ENCODE results near the gene PCNP. TPM values are rescaled to one million over a fixed set of nuclear protein-coding genes. Genes with fewer than 3 reads are reported as not detected.
"Not testable (repeated sequence)": the region's sequence is repeated elsewhere in the genome, so short reads cannot be mapped to it uniquely, and the experiment has no call there.

Gene PCNP
- total RNA-seq, 4 donors from 2014 or later = 62.6 to 97.9 (median 77.1) TPM

DNA sequence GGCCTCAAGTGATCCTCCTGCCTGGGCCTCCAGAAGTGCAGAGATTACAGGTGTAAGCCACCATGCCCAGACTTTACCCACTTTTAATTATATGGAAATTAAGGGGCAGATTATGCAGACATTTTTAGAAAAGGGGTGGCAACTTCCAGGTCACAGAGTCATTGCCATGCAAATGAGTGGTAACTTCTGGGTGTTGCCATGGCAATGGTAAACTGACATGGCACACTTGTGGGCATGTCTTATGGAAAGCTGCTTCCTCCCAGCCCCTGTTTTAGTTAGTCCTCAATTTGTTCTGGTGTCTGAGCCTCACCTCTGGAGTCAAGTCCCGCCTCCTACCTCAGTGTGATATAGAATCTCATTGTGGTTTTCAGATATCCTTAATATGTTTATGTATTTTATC is 49.7 kb downstream of the PCNP start:
- no peak for DNase-seq (ENCODE audit: low spot score)

DNA sequence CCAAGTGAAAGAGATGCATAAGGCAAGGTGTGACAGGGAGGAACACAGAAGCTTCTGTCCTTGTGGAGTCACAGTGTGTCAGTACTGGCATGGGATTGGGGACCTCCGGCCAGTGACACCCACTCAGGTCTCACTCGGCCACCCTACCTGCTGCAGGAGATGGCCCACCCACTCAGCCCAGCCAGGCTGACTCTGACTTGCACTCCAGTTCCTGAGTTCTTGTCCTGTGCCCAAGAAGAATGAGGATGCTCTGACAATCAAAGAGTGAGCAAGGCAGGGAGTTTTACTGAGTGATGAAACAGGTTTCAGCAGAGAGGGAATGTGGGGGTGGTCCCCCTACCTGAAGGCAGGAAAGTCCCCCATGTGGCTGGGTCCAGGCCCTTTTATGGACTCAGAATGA is 50.9 kb downstream of the PCNP start:
- no peak for ATAC-seq (ENCODE audit: low FRiP score)
- DNase-seq (ENCODE audit: low spot score) = no peak
- TF ChIP-seq, protein P1, sequence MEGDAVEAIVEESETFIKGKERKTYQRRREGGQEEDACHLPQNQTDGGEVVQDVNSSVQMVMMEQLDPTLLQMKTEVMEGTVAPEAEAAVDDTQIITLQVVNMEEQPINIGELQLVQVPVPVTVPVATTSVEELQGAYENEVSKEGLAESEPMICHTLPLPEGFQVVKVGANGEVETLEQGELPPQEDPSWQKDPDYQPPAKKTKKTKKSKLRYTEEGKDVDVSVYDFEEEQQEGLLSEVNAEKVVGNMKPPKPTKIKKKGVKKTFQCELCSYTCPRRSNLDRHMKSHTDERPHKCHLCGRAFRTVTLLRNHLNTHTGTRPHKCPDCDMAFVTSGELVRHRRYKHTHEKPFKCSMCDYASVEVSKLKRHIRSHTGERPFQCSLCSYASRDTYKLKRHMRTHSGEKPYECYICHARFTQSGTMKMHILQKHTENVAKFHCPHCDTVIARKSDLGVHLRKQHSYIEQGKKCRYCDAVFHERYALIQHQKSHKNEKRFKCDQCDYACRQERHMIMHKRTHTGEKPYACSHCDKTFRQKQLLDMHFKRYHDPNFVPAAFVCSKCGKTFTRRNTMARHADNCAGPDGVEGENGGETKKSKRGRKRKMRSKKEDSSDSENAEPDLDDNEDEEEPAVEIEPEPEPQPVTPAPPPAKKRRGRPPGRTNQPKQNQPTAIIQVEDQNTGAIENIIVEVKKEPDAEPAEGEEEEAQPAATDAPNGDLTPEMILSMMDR (IDR thresholded peaks at IDR 0.05) = no peak

More for the DNA sequence above, 49.7 kb downstream of the PCNP start:
- ATAC-seq (ENCODE audit: low FRiP score) = no peak
- TF ChIP-seq, protein P1 (IDR thresholded peaks at IDR 0.05) = no peak

DNA sequence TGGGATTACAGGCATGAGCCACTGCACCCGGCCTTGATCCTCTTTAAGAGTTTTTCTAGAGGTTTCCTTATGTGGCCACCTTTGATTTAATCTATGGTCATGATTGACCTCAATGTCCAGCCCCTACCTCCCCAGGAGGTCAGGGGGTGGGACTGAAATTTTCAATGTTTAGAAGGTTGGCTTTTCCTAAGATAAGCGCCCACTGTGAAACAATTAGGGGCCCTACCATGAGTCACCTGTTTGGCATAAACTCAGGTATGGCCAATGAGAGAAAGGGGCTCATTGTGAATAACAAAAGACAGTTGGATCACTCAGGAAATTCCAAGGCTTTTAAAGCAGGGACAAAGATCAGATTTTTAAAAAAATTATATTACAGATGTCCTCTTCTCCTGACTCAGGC is 51.9 kb downstream of the PCNP start:
- TF ChIP-seq, protein P1 (IDR thresholded peaks at IDR 0.05) = no peak
- ATAC-seq (ENCODE audit: low FRiP score) (no peak), DNase-seq (ENCODE audit: low spot score) (no peak)

DNA sequence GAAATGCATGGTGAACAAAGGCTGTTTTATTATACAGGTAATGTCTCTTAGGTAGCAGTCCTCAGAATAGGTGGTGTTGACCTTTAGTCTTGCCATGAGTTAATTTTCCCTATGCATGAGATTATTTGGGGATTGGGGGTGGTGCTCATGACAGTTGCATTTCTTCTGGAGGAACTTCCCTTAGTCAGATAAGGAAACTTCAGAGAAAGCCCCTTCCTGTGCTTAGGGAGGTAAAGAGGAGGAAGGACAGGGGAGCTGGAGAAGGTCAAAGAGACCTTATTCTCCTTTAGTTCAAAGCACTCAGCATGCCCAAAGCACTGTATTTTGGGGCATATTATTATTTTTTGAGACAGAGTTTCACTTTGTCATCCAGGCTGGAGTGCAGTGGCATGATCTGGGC is 55.2 kb downstream of the PCNP start:
- ATAC-seq (ENCODE audit: low FRiP score) (no peak), DNase-seq (ENCODE audit: low spot score) (no peak)
- TF ChIP-seq, protein P1 (IDR thresholded peaks at IDR 0.05) = no peak

DNA sequence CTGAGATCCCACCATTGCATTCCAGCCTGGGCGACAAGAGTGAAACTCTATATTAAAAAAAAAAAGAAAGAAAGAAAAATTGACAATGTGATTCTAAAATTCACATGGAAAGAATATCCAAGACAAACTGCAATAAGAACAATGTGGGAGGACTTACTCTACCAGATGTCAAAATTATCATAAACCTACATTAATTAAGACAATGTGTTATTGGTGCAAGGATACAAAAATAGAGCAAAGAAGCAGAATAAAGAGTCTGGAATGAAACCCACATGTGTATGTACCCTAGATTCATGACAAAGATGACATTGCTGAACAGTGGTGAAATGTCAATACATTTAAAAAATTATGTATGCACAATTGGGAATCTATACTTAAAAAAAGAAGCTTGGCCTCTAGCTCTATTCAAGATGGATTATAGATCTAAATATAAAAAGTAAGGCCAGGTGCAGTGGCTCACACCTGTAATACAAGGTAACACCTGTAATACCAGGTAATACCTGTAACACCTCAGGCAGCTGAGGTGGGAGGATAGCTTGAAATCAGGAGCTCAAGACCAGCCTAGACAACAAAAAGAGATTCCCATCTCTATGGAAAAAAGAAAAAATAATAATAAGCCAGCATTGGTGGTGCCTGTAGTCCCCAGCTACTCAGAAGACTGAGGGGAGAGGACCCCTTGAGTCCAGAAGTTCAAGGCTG is 57.3 kb downstream of the PCNP start:
- no peak for ATAC-seq (ENCODE audit: low FRiP score)
- no peak for DNase-seq (ENCODE audit: low spot score)
- TF ChIP-seq, protein P1 (IDR thresholded peaks at IDR 0.05) = no peak

DNA sequence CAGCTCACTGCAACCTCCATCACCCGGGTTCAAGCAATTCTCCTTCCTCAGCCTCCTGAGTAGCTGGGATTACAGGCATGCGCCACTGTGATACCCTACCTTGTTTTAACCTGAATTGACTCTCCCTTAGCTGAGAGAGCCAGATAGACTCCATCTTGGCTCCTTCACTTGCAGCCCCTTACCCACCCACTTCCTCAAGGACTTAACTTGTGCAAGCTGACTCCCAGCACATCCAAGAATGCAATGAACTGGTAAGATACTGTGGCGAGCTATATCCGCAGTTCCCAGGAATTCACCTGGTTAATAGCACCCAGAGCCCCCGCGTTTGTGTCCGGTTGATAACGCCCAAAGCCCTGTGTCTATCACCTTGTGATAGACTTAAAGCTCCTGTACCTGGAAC is 58.0 kb downstream of the PCNP start:
- not testable (repeated sequence) for ATAC-seq (ENCODE audit: low FRiP score); DNase-seq (ENCODE audit: low spot score)

DNA sequence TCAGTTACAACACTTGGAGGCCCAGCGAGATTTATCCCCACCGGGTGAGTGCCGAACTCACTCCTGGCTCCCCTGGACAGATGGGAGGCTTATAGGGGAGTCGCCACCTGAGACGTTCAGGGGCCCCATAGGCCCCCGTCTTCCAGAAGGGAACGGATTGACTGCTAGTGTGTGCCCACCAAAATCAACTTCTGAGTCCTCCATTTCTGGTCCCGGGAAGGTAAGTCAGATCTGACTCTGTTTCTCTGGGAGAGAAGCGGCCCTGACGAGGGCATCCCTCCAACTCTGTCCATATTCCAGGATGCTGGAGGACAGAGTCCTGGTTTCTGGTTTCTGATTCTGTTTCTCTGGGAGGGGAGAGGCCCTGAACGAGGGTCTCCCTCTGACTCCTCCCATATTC is 58.6 kb downstream of the PCNP start:
- no peak for ATAC-seq (ENCODE audit: low FRiP score)
- TF ChIP-seq, protein P1 (IDR thresholded peaks at IDR 0.05) = no peak
- no peak for DNase-seq (ENCODE audit: low spot score)

Data from omental fat pad (tissue), 4 donors.